ENCODE results near the gene SS18L1.
"Not testable (repeated sequence)": the region's sequence is repeated elsewhere in the genome, so short reads cannot be mapped to it uniquely, and the experiment has no call there.

SS18L1 gene

GRCh38 chr20:62137478-62138203 lies 5.9 kb upstream of the SS18L1 start:
- no peak for DNase-seq (ENCODE audit: low read depth)

GRCh38 chr20:62138204-62138543 lies 5.4 kb upstream of the SS18L1 start:
- no peak for DNase-seq (ENCODE audit: low read depth)

- no peak for DNase-seq (ENCODE audit: low read depth)
Observed at GRCh38 chr20:62138912-62139311, 4.7 kb upstream of the SS18L1 start.

- DNase-seq (ENCODE audit: low read depth) = no peak
Observed at GRCh38 chr20:62139636-62140035, 3.9 kb upstream of the SS18L1 start.

- DNase-seq (ENCODE audit: low read depth) = no peak
Observed at GRCh38 chr20:62141043-62141396, 2.5 kb upstream of the SS18L1 start.

- DNase-seq (ENCODE audit: low read depth) = no peak
Observed at GRCh38 chr20:62141397-62142251, 1.9 kb upstream of the SS18L1 start.

GRCh38 chr20:62142252-62143080 lies 1.1 kb upstream of the SS18L1 start:
- no peak for DNase-seq (ENCODE audit: low read depth)

- DNase-seq (ENCODE audit: low read depth) = no peak
Observed at GRCh38 chr20:62143957-62144825, 622 bp downstream of the SS18L1 start.

- DNase-seq (ENCODE audit: low read depth) = no peak
Observed at GRCh38 chr20:62145688-62146018, 2.1 kb downstream of the SS18L1 start.

- DNase-seq (ENCODE audit: low read depth) = no peak
Observed at GRCh38 chr20:62146019-62146755, 2.6 kb downstream of the SS18L1 start.

GRCh38 chr20:62147125-62147524 lies 3.6 kb downstream of the SS18L1 start:
- no peak for DNase-seq (ENCODE audit: low read depth)

GRCh38 chr20:62147528-62147927 lies 4.0 kb downstream of the SS18L1 start:
- no peak for DNase-seq (ENCODE audit: low read depth)

- not testable (repeated sequence) for DNase-seq (ENCODE audit: low read depth)
Observed at GRCh38 chr20:62148383-62148782, 4.8 kb downstream of the SS18L1 start.

GRCh38 chr20:62148908-62149314 lies 5.3 kb downstream of the SS18L1 start:
- no peak for DNase-seq (ENCODE audit: low read depth)

- DNase-seq (ENCODE audit: low read depth) = no peak
Observed at GRCh38 chr20:62149532-62150309, 6.2 kb downstream of the SS18L1 start.

- DNase-seq (ENCODE audit: low read depth) = no peak
Observed at GRCh38 chr20:62150310-62150575, 6.7 kb downstream of the SS18L1 start.

- no peak for DNase-seq (ENCODE audit: low read depth)
Observed at GRCh38 chr20:62151225-62151624, 7.7 kb downstream of the SS18L1 start.

- no peak for DNase-seq (ENCODE audit: low read depth)
Observed at GRCh38 chr20:62151835-62152364, 8.3 kb downstream of the SS18L1 start.

- DNase-seq (ENCODE audit: low read depth) = no peak
Observed at GRCh38 chr20:62155428-62156253, 12.1 kb downstream of the SS18L1 start.

- DNase-seq (ENCODE audit: low read depth) = no peak
Observed at GRCh38 chr20:62156254-62156556, 12.6 kb downstream of the SS18L1 start.
